Large intestine (tissue), 12 donors: Measurements from ENCODE around the gene ZBTB8B. TPM values are rescaled to one million over a fixed set of nuclear protein-coding genes. Genes with fewer than 3 reads are reported as not detected.
A peak's percentile ranks its signal among the peaks of the same experiment; 100 is the strongest.
"Not testable (repeated sequence)": the region's sequence is repeated elsewhere in the genome, so short reads cannot be mapped to it uniquely, and the experiment has no call there.

ENCODE experiments used
- DNase-seq, 2 donors: peaks; one replicate each; pipeline versions ENCODE4 v3.0.0 to v3.0.0-alpha.2; 2013
- H3K27ac ChIP-seq: one replicate; pipeline ENCODE4 v1.5.1; 2013; ENCODE audit warnings: low read length
- H3K27me3 ChIP-seq: 2 replicates; pipeline ENCODE4 v1.6.1; 2013; ENCODE audit warnings: low read length; ENCODE audit not compliant: control insufficient read depth, insufficient read depth
- H3K36me3 ChIP-seq: 2 replicates; pipeline ENCODE4 v1.6.1; 2013; ENCODE audit warnings: low read length; ENCODE audit not compliant: control insufficient read depth, insufficient read depth
- H3K4me1 ChIP-seq: one replicate; pipeline ENCODE4 v1.6.1; 2013; ENCODE audit warnings: low read length; ENCODE audit not compliant: control insufficient read depth, insufficient read depth
- H3K4me3 ChIP-seq: one replicate; pipeline ENCODE4 v1.5.1; 2013; ENCODE audit warnings: low read length
- H3K9me3 ChIP-seq: one replicate; pipeline ENCODE4 v1.6.1; 2013; ENCODE audit warnings: mild to moderate bottlenecking, low read depth, low read length, moderate library complexity; ENCODE audit not compliant: control insufficient read depth
- WGBS: methylation state at CpG from one replicate; pipeline ENCODE4 v1.1.5; 2013; ENCODE audit warnings: low lambda C conversion rate; ENCODE audit not compliant: insufficient coverage; 5-methylcytosine and 5-hydroxymethylcytosine counted together
- long read RNA-seq, 11 donors: transcript quantifications; one replicate each; lab custom pipeline, GENCODE V29; 2026
- polyA plus RNA-seq: library from polyadenylated mRNA; unstranded; fragments of 120-200 nt; gene quantifications from one replicate; pipeline ENCODE4 v1.2.1, GENCODE V29; 2013

Gene ZBTB8B
- polyA plus RNA-seq = 0.25 TPM
- long read RNA-seq, donor 1 = 0 reads
- long read RNA-seq, donor 2 = 0 reads
- long read RNA-seq, donor 3 = 0 reads
- long read RNA-seq, donor 4 = 0 reads
- long read RNA-seq, donor 5 = 0 reads
- long read RNA-seq, donor 6 = 0 reads
- long read RNA-seq, donor 7 = 0 reads
- long read RNA-seq, donor 8 = 0 reads
- long read RNA-seq, donor 9 = 0 reads
- long read RNA-seq, donor 10 = 0 reads
- long read RNA-seq, donor 11 = 0 reads

DNA sequence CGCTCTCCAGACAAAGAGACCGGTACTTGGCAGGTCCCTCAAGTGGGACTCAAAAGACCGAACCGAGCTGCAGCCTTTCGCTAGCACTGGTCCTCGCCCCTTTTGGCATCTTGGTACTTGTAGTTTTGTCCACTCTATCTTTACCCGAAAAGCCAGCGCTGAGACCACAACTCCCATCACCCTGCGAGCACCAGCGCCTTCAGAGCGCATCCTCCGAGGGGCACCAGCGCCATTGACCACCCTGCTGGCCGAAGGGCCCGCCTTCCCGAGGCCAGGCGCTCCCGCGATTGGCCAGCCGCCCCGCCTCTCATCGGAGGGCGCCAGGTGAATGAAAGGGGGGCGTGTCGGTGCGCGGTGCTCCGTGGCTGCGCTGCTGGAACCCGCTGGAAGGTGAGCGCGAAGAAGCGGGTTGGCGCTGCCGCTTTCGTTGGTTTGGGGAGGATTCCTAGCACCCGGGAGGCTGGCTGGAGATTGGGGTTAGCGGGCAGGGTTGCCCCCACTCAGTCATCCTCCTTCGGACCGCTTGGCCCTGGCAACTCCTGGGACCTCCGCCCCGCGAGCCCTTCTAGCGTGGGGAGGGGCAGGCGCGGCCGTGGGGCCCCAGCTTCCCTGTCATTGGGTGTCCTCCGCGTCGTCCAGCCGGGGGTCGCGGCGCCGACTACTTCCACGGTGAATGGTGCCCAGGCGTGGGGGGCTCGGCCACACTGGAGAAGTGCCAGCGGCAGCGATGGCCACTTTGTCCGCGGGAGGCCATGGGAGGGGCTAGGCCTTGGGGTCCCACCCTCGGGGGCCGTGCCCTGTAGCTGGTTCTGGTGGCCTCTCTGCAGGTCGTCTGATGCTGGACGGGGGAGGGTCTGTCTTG, at the start of gene ZBTB8B:
TSS of gene ZBTB8B (plus strand) at position 357 of the 862 bp plus-strand sequence. CDS start 5,553 bp downstream, outside the sequence.
- DNase-seq = peak; percentile 58 to 71
- Histone ChIP-seq H3K4me1 (peaks cover 9% of the 10 kb centered on the region), H3K9me3 (peaks cover 8% of the 10 kb centered on the region), H3K27me3 (peaks cover 45% of the 10 kb centered on the region), H3K4me3 (peak within 1 kb of the TSS; percentile 47), H3K27ac (no peak within 1 kb of the TSS), H3K36me3 (no peaks in the 10 kb centered on the region)
- no CpG with 5 or more reads among the region's 66 CpGs for WGBS

DNA sequence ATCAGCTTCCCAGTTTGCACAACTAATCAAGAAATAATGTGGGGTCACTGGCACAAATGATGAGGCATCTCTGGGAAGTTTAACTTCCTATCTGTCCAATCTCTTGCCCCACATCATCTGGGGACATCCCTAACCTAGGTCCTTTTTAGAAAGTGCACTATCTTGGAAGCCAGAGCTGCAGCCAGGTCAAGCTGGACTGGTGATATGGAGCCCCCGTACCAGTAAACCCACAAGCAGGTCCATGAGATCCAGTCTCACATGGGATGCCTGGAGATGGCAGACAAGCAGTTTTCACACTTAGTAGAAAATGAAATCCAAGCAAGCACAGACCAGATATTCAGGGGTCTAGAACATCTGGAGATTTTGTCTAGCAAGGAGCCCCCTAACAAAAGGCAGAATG, 43.1 kb upstream of the ZBTB8B start:
- Histone ChIP-seq H3K36me3 (no peaks in the 10 kb centered on the region), H3K27me3 (peaks cover 35% of the 10 kb centered on the region), H3K4me3 (no peak overlapping the region), H3K27ac (no peak overlapping the region), H3K9me3 (no peaks in the 10 kb centered on the region), H3K4me1 (no peaks in the 10 kb centered on the region)
- no peak for DNase-seq
- WGBS = no CpG with 5 or more reads among the region's 1 CpG

DNA sequence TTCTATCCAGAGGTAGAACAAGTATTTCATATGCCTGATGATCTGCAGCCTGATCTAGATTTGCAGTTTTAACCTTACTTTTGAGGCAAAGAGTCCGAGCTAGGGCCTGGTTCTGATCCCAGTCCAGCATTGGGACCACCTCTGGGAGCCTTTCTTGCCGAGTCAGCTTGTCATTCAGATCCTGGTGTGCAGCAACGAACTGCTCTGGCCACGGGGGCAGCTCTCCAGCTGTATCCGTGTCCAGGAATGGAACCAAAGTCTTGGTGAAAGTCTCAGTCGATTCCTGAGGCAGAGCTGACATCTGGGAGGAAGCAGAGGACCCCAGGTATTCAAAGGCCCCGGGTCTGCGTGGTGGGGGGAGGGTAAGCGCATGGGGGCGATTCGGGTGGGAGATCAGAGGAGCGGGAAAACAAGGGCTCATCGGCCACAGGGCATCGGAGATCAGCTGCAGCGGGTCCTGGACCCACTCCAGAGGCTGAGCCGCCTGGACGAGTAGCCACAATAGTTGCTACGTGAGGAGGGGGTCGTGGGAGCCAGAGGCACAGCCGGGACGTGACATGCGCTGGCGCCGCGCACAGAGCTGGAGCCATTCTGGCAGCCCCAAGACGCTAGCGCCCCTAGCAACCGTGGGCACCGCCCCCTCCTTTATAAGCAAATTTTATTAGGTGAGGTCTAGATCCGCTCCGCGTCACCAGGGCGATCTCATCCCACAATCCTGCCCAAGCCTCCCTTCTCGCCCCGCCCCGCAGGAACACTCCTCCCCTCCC, 38.2 kb upstream of the ZBTB8B start:
- Histone ChIP-seq H3K36me3 (no peaks in the 10 kb centered on the region), H3K27me3 (peaks cover 56% of the 10 kb centered on the region), H3K9me3 (no peaks in the 10 kb centered on the region), H3K4me3 (peak overlapping the region; percentile 18), H3K4me1 (no peaks in the 10 kb centered on the region), H3K27ac (no peak overlapping the region)
- no CpG with 5 or more reads among the region's 36 CpGs for WGBS
- peak; percentile 17 to 23 for DNase-seq

DNA sequence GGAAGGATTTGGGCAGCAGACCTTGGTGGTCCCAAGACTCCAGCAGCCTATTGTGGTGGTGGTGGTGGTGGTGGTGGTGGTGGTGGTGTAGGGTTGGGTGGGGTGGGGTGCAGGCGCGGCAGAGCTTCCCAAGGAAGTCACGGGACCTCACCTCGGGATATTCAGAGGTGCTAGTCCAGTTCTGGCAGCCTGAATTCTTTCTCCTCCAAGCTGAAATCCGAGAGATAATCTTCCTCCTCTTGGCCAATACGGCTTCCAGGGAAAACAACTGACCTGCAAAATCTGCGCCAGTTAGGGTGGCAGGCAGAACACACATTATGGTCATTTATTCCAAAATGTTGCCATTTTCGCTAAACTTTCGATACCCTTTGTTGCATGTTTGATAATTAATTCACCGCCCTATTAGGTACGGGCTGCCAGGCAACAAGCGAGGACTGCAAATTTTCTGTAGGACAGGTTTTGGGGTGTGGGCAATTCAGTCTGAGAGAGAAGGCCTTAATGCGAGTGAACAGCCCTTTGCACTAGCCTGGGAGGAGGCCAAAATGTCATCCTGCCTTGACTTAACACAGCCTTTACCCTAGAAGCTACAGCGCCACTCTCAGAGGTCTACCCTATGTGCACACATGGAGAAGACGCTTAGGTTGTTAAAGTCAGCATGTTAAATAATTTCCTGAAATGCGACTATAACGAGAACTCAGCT, 37.5 kb upstream of the ZBTB8B start:
- H3K27me3 ChIP-seq = peaks cover 54% of the 10 kb centered on the region
- WGBS = no CpG with 5 or more reads among the region's 17 CpGs
- H3K36me3 ChIP-seq = no peaks in the 10 kb centered on the region
- H3K4me3 ChIP-seq = no peak overlapping the region
- no peak for DNase-seq
- no peaks in the 10 kb centered on the region for H3K9me3 ChIP-seq
- no peak overlapping the region for H3K27ac ChIP-seq
- H3K4me1 ChIP-seq = no peaks in the 10 kb centered on the region

DNA sequence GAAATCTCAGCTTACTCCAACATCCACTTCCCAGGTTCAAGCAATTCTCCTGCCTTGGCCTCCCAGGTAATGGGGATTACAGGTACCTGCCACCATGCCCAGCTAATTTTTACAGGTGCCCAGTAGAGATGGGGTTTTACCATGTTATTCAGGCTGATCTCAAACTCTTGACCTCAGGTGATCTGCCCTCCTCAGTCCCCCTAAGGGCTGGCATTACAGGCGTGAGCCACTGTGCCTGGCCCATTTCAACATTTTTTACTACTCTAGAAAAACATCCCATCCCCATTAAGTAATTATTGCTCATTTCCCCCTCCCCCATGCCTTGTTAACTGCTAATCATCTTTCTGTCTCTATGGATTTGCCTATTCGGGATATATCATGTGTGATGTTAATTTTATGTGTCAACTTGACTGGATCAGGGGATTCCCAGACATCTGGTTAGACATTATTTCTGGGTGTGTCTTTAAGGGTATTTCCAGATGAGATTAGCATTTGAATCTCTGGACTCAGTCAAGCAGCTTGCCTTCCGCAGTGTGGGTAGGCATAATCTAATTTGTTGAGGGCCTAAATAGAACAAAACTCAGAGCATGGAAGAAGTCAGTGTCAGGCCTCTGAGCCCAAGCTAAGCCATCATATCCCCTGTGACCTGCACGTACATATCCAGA, 33.0 kb upstream of the ZBTB8B start:
- WGBS = 72% methylated on average over 2 of the region's 4 CpGs
- Histone ChIP-seq H3K36me3 (no peaks in the 10 kb centered on the region), H3K27me3 (peaks cover 21% of the 10 kb centered on the region), H3K4me1 (no peaks in the 10 kb centered on the region), H3K27ac (no peak overlapping the region), H3K4me3 (no peak overlapping the region), H3K9me3 (no peaks in the 10 kb centered on the region)
- no peak for DNase-seq

DNA sequence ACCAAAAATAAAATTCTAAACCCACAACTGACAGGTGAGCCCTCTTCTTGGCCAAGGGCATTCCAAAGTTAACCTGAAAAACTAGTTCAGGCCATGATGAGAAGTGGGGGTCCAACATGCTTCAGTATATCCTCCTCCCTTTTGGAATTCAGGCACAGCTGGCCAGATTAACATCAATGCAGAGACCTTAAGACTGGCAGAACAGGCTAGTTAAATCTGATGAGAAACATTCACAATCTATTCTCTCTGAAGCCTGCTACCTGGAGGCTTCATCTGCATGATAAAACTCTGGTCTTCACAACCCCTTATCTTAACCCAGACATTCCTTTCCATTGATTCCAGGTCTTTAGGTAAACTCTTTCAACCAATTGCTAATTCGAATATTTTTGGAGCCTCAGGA, 26.7 kb upstream of the ZBTB8B start:
- no CpG with 5 or more reads among the region's 1 CpG for WGBS
- no peaks in the 10 kb centered on the region for H3K4me1 ChIP-seq
- H3K36me3 ChIP-seq = no peaks in the 10 kb centered on the region
- no peak for DNase-seq
- no peak overlapping the region for H3K4me3 ChIP-seq
- H3K9me3 ChIP-seq = no peaks in the 10 kb centered on the region
- no peak overlapping the region for H3K27ac ChIP-seq
- H3K27me3 ChIP-seq = peaks cover 3% of the 10 kb centered on the region

DNA sequence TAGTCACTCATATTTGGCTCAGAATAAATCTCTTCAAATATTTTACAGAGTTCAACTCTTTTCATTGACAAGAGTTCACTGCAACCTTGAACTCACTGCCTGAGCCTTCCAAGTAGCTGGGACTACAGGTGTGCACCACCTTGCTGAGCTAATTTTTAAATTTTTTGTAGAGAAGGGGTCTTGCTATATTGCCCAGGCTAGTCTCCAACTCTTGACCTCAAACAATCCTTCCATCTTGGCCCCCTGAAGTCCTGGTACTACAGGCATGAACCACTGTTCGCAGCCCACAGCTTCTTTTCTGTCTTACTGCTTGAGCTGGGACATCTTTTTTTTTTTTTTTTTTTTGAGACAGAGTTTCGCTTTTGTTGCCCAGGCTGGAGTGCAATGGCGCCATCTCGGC, 26.1 kb upstream of the ZBTB8B start:
- not testable (repeated sequence) for H3K9me3 ChIP-seq, H3K36me3 ChIP-seq, DNase-seq, H3K4me3 ChIP-seq, H3K27ac ChIP-seq, H3K27me3 ChIP-seq, H3K4me1 ChIP-seq
- WGBS = no CpG with 5 or more reads among the region's 4 CpGs

DNA sequence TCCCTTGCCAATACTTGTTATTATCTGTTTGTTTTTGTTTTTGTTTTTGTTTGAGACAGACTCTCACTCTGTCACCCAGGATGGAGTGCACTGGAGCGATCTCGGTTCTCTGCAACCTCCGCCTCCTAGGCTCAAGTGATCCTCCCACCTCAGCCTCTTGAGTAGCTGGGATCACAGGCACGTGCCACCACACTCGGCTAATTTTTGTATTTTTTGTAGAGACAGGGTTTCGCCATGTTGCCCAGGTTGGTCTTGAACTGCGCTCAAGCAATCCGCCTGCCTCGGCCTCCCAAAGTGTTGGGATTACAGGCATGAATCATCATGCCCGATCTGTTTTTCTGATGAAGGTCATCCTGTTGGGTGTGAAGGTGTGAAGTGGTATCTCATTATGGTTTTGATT, 23.4 kb upstream of the ZBTB8B start:
- not testable (repeated sequence) for H3K36me3 ChIP-seq, H3K4me1 ChIP-seq, H3K4me3 ChIP-seq, DNase-seq, H3K9me3 ChIP-seq, H3K27ac ChIP-seq, H3K27me3 ChIP-seq
- no CpG with 5 or more reads among the region's 10 CpGs for WGBS

DNA sequence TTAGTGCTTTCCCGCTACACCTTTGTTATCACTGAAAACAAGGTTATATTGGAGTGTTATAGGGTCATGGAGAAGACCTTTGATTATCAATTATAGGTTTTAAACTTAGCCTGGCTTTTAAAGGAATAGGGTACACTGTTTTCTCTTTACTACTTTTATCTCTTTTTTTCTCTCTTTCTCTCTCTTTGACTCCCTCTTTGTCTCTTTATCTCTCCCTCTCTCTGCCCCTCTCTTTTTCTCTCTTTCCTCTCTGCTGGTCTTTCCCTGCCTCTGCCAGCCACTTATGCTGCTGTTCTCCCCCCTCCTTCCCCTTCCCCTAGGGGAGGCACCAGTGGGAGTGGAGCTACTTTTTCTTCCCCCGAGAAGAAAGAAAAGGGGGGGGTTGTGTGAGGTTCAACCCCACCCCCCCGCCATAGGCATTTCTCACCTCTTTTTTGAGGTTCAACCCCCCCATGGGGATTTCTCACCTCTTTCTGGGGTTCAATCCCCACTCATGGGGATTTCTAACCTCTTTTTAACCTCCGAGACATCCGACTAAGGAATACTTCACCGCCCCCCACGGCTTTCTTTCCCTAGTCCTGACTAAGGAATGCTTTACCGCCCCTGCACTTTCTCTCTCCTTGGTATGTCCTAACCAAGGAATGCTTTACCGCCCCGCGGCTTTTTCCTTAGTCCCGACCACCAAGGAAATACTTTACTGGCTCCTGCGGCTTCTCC, 17.2 kb upstream of the ZBTB8B start:
- H3K27ac ChIP-seq = no peak overlapping the region
- no CpG with 5 or more reads among the region's 13 CpGs for WGBS

More for the DNA sequence above, 17.2 kb upstream of the ZBTB8B start:
- DNase-seq = no peak
- Histone ChIP-seq H3K9me3 (peaks cover 10% of the 10 kb centered on the region), H3K27me3 (peaks cover 5% of the 10 kb centered on the region), H3K4me3 (no peak overlapping the region), H3K36me3 (no peaks in the 10 kb centered on the region), H3K4me1 (no peaks in the 10 kb centered on the region)
